Measurements from ENCODE around the gene CUL1.
A peak's percentile ranks its signal among the peaks of the same experiment; 100 is the strongest.
"Not testable (repeated sequence)": the region's sequence is repeated elsewhere in the genome, so short reads cannot be mapped to it uniquely, and the experiment has no call there.

Gene CUL1

GRCh38 chr7:148696787-148697186, 1.9 kb upstream of the CUL1 start:
- no peak overlapping the region for H3K4me3 ChIP-seq (ENCODE audit: low read depth, low read length)
- H3K27me3 ChIP-seq (ENCODE audit: control insufficient read depth, insufficient read depth, low read length) = no peaks in the 10 kb centered on the region
- no peaks in the 10 kb centered on the region for H3K36me3 ChIP-seq (ENCODE audit: control insufficient read depth, insufficient read depth, low read length)
- H3K4me1 ChIP-seq (ENCODE audit: control insufficient read depth, insufficient read depth, low read length) = peaks cover 31% of the 10 kb centered on the region
- H3K9ac ChIP-seq (ENCODE audit: low read depth, low read length) = no peak overlapping the region
- no peaks in the 10 kb centered on the region for H3K9me3 ChIP-seq (ENCODE audit: control insufficient read depth, insufficient read depth, low read length)
- H3K27ac ChIP-seq (ENCODE audit: low read depth, low read length) = no peak overlapping the region

GRCh38 chr7:148697256-148698006, 1.3 kb upstream of the CUL1 start:
- no peaks in the 10 kb centered on the region for H3K36me3 ChIP-seq (ENCODE audit: control insufficient read depth, insufficient read depth, low read length)
- H3K9ac ChIP-seq (ENCODE audit: low read depth, low read length) = peak overlapping the region; percentile 94
- H3K4me3 ChIP-seq (ENCODE audit: low read depth, low read length) = peak overlapping the region; percentile 90
- no peaks in the 10 kb centered on the region for H3K9me3 ChIP-seq (ENCODE audit: control insufficient read depth, insufficient read depth, low read length)
- no peaks in the 10 kb centered on the region for H3K27me3 ChIP-seq (ENCODE audit: control insufficient read depth, insufficient read depth, low read length)
- peak overlapping the region; percentile 94 for H3K27ac ChIP-seq (ENCODE audit: low read depth, low read length)
- H3K4me1 ChIP-seq (ENCODE audit: control insufficient read depth, insufficient read depth, low read length) = peaks cover 38% of the 10 kb centered on the region

GRCh38 chr7:148698007-148698396, 701 bp upstream of the CUL1 start:
- peaks cover 44% of the 10 kb centered on the region for H3K4me1 ChIP-seq (ENCODE audit: control insufficient read depth, insufficient read depth, low read length)
- no peaks in the 10 kb centered on the region for H3K27me3 ChIP-seq (ENCODE audit: control insufficient read depth, insufficient read depth, low read length)
- peak overlapping the region; percentile 94 for H3K9ac ChIP-seq (ENCODE audit: low read depth, low read length)
- no peaks in the 10 kb centered on the region for H3K36me3 ChIP-seq (ENCODE audit: control insufficient read depth, insufficient read depth, low read length)
- no peaks in the 10 kb centered on the region for H3K9me3 ChIP-seq (ENCODE audit: control insufficient read depth, insufficient read depth, low read length)
- H3K27ac ChIP-seq (ENCODE audit: low read depth, low read length) = peak overlapping the region; percentile 94
- H3K4me3 ChIP-seq (ENCODE audit: low read depth, low read length) = peak overlapping the region; percentile 90

GRCh38 chr7:148699024-148699781, 500 bp downstream of the CUL1 start:
- Histone ChIP-seq H3K4me3 (ENCODE audit: low read depth, low read length) (peak overlapping the region; percentile 90), H3K9ac (ENCODE audit: low read depth, low read length) (peak overlapping the region; percentile 94), H3K9me3 (ENCODE audit: control insufficient read depth, insufficient read depth, low read length) (no peaks in the 10 kb centered on the region), H3K27ac (ENCODE audit: low read depth, low read length) (peak overlapping the region; percentile 94), H3K27me3 (ENCODE audit: control insufficient read depth, insufficient read depth, low read length) (no peaks in the 10 kb centered on the region), H3K4me1 (ENCODE audit: control insufficient read depth, insufficient read depth, low read length) (peaks cover 50% of the 10 kb centered on the region), H3K36me3 (ENCODE audit: control insufficient read depth, insufficient read depth, low read length) (no peaks in the 10 kb centered on the region)

GRCh38 chr7:148699782-148700629, 1.3 kb downstream of the CUL1 start:
- peak overlapping the region; percentile 90 for H3K4me3 ChIP-seq (ENCODE audit: low read depth, low read length)
- no peaks in the 10 kb centered on the region for H3K27me3 ChIP-seq (ENCODE audit: control insufficient read depth, insufficient read depth, low read length)
- H3K9ac ChIP-seq (ENCODE audit: low read depth, low read length) = peak overlapping the region; percentile 94
- peaks cover 58% of the 10 kb centered on the region for H3K4me1 ChIP-seq (ENCODE audit: control insufficient read depth, insufficient read depth, low read length)
- H3K9me3 ChIP-seq (ENCODE audit: control insufficient read depth, insufficient read depth, low read length) = no peaks in the 10 kb centered on the region
- H3K27ac ChIP-seq (ENCODE audit: low read depth, low read length) = peak overlapping the region; percentile 94
- H3K36me3 ChIP-seq (ENCODE audit: control insufficient read depth, insufficient read depth, low read length) = no peaks in the 10 kb centered on the region

GRCh38 chr7:148700661-148701064, 2.0 kb downstream of the CUL1 start:
- Histone ChIP-seq H3K27me3 (ENCODE audit: control insufficient read depth, insufficient read depth, low read length) (no peaks in the 10 kb centered on the region), H3K27ac (ENCODE audit: low read depth, low read length) (peak overlapping the region; percentile 94), H3K4me3 (ENCODE audit: low read depth, low read length) (peak overlapping the region; percentile 90)

GRCh38 chr7:148701414-148701813, 2.7 kb downstream of the CUL1 start:
- Histone ChIP-seq H3K36me3 (ENCODE audit: control insufficient read depth, insufficient read depth, low read length) (no peaks in the 10 kb centered on the region), H3K27me3 (ENCODE audit: control insufficient read depth, insufficient read depth, low read length) (no peaks in the 10 kb centered on the region), H3K27ac (ENCODE audit: low read depth, low read length) (peak overlapping the region; percentile 42), H3K9ac (ENCODE audit: low read depth, low read length) (no peak overlapping the region), H3K9me3 (ENCODE audit: control insufficient read depth, insufficient read depth, low read length) (no peaks in the 10 kb centered on the region), H3K4me1 (ENCODE audit: control insufficient read depth, insufficient read depth, low read length) (peaks cover 72% of the 10 kb centered on the region), H3K4me3 (ENCODE audit: low read depth, low read length) (peak overlapping the region; percentile 90)

More at GRCh38 chr7:148700661-148701064, 2.0 kb downstream of the CUL1 start:
- Histone ChIP-seq H3K4me1 (ENCODE audit: control insufficient read depth, insufficient read depth, low read length) (peaks cover 65% of the 10 kb centered on the region), H3K36me3 (ENCODE audit: control insufficient read depth, insufficient read depth, low read length) (no peaks in the 10 kb centered on the region), H3K9me3 (ENCODE audit: control insufficient read depth, insufficient read depth, low read length) (no peaks in the 10 kb centered on the region), H3K9ac (ENCODE audit: low read depth, low read length) (peak overlapping the region; percentile 94)

GRCh38 chr7:148702876-148703670, 4.4 kb downstream of the CUL1 start:
- H3K9ac ChIP-seq (ENCODE audit: low read depth, low read length) = no peak overlapping the region
- no peaks in the 10 kb centered on the region for H3K36me3 ChIP-seq (ENCODE audit: control insufficient read depth, insufficient read depth, low read length)
- H3K27me3 ChIP-seq (ENCODE audit: control insufficient read depth, insufficient read depth, low read length) = no peaks in the 10 kb centered on the region
- H3K9me3 ChIP-seq (ENCODE audit: control insufficient read depth, insufficient read depth, low read length) = no peaks in the 10 kb centered on the region
- H3K4me3 ChIP-seq (ENCODE audit: low read depth, low read length) = no peak overlapping the region
- H3K27ac ChIP-seq (ENCODE audit: low read depth, low read length) = no peak overlapping the region
- peaks cover 67% of the 10 kb centered on the region for H3K4me1 ChIP-seq (ENCODE audit: control insufficient read depth, insufficient read depth, low read length)

- not testable (repeated sequence) for H3K27ac ChIP-seq (ENCODE audit: low read depth, low read length); H3K4me3 ChIP-seq (ENCODE audit: low read depth, low read length)
- peaks cover 72% of the 10 kb centered on the region for H3K4me1 ChIP-seq (ENCODE audit: control insufficient read depth, insufficient read depth, low read length)
Measured at GRCh38 chr7:148703671-148703962, 4.9 kb downstream of the CUL1 start.

GRCh38 chr7:148704189-148704588, 5.5 kb downstream of the CUL1 start:
- H3K27ac ChIP-seq (ENCODE audit: low read depth, low read length) = no peak overlapping the region
- H3K4me1 ChIP-seq (ENCODE audit: control insufficient read depth, insufficient read depth, low read length) = peaks cover 78% of the 10 kb centered on the region
- no peak overlapping the region for H3K4me3 ChIP-seq (ENCODE audit: low read depth, low read length)

More at GRCh38 chr7:148703671-148703962, 4.9 kb downstream of the CUL1 start:
- not testable (repeated sequence) for H3K9me3 ChIP-seq (ENCODE audit: control insufficient read depth, insufficient read depth, low read length); H3K36me3 ChIP-seq (ENCODE audit: control insufficient read depth, insufficient read depth, low read length); H3K27me3 ChIP-seq (ENCODE audit: control insufficient read depth, insufficient read depth, low read length); H3K9ac ChIP-seq (ENCODE audit: low read depth, low read length)

More at GRCh38 chr7:148704189-148704588, 5.5 kb downstream of the CUL1 start:
- H3K9me3 ChIP-seq (ENCODE audit: control insufficient read depth, insufficient read depth, low read length) = no peaks in the 10 kb centered on the region
- H3K9ac ChIP-seq (ENCODE audit: low read depth, low read length) = no peak overlapping the region
- H3K36me3 ChIP-seq (ENCODE audit: control insufficient read depth, insufficient read depth, low read length) = no peaks in the 10 kb centered on the region
- H3K27me3 ChIP-seq (ENCODE audit: control insufficient read depth, insufficient read depth, low read length) = no peaks in the 10 kb centered on the region

All from HUES48 (cell line).